ENCODE results near the gene HJURP. TPM values are rescaled to one million over a fixed set of nuclear protein-coding genes. Genes with fewer than 3 reads are reported as not detected.

Gene HJURP
- total and polyA plus RNA-seq, 9 of the 15 experiments (the other 6 are each of a cell fraction or from before 2014, with no cell fraction given): 13.8 to 102 (median 28.3) TPM

DNA sequence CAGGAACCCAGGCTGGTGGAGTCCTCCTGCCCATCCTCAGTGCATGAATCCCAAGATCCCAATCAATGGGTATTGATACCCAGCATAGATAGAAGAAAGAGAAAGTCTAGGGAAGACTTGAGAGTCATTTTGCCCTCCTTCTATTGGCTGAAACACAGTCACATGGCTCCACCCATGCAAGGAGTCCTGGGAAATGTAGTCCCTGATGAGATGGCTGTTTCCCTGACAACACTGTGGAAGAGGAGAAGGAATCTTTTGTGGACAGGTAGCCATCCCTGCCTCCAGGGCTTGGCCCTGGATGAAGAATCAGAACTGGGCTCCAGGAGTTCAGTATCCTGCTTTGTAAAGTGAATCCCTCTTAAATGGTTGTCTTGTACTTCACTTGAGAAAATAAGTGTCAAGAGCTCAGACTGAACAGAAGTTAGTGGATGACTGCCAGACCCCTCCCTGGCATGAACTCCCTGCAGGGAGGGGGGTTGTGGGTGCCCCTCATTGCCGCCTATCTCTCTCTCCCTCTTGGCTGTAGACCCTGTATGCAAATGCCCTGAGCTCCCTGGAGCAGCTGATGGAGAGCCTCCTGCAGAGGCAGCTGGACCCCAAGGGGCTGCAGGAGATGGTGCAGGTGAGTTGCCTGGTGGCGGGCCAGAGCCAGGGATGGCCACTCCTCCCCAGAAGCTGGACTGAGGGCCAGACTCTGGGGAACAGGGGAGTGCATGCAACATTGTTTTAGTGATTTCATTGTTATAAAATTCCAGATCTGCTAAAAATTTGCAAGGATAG lies 40.1 kb downstream of the HJURP start (continued):
- TF ChIP-seq, protein P1, sequence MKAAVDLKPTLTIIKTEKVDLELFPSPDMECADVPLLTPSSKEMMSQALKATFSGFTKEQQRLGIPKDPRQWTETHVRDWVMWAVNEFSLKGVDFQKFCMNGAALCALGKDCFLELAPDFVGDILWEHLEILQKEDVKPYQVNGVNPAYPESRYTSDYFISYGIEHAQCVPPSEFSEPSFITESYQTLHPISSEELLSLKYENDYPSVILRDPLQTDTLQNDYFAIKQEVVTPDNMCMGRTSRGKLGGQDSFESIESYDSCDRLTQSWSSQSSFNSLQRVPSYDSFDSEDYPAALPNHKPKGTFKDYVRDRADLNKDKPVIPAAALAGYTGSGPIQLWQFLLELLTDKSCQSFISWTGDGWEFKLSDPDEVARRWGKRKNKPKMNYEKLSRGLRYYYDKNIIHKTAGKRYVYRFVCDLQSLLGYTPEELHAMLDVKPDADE (conservative IDR thresholded peaks at IDR 0.05; ENCODE audit: control insufficient read depth, low read depth, low read length): no peak
- TF ChIP-seq BRD4 (IDR thresholded peaks at IDR 0.05) (no peak), HDAC6 (IDR thresholded peaks at IDR 0.05; ENCODE audit: low read depth, low read length) (no peak), NCOA6 (IDR thresholded peaks at IDR 0.05) (no peak), NR4A1 (CRISPR knock-in tag; IDR thresholded peaks at IDR 0.05) (no peak), NR4A1 (tag; IDR thresholded peaks at IDR 0.05) (no peak), GABPB1 (CRISPR knock-in tag; IDR thresholded peaks at IDR 0.05) (no peak), HNRNPUL1 (IDR thresholded peaks at IDR 0.05; ENCODE audit: low read length) (no peak), KLF13 (tag; IDR thresholded peaks at IDR 0.05; ENCODE audit: borderline replicate concordance, low read depth) (no peak), CHD4 (IDR thresholded peaks at IDR 0.05; ENCODE audit: insufficient read depth, insufficient replicate concordance, low read depth, low read length, poor library complexity, severe bottlenecking) (no peak)
- TF ChIP-seq, protein P2, sequence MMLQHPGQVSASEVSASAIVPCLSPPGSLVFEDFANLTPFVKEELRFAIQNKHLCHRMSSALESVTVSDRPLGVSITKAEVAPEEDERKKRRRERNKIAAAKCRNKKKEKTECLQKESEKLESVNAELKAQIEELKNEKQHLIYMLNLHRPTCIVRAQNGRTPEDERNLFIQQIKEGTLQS (IDR thresholded peaks at IDR 0.05): no peak
- TF ChIP-seq, protein P2 (CRISPR knock-in tag; conservative IDR thresholded peaks at IDR 0.05): no peak
- TF ChIP-seq, protein P3, sequence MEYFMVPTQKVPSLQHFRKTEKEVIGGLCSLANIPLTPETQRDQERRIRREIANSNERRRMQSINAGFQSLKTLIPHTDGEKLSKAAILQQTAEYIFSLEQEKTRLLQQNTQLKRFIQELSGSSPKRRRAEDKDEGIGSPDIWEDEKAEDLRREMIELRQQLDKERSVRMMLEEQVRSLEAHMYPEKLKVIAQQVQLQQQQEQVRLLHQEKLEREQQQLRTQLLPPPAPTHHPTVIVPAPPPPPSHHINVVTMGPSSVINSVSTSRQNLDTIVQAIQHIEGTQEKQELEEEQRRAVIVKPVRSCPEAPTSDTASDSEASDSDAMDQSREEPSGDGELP (CRISPR knock-in tag; IDR thresholded peaks at IDR 0.05; ENCODE audit: borderline replicate concordance): no peak
- TF ChIP-seq, protein P4, sequence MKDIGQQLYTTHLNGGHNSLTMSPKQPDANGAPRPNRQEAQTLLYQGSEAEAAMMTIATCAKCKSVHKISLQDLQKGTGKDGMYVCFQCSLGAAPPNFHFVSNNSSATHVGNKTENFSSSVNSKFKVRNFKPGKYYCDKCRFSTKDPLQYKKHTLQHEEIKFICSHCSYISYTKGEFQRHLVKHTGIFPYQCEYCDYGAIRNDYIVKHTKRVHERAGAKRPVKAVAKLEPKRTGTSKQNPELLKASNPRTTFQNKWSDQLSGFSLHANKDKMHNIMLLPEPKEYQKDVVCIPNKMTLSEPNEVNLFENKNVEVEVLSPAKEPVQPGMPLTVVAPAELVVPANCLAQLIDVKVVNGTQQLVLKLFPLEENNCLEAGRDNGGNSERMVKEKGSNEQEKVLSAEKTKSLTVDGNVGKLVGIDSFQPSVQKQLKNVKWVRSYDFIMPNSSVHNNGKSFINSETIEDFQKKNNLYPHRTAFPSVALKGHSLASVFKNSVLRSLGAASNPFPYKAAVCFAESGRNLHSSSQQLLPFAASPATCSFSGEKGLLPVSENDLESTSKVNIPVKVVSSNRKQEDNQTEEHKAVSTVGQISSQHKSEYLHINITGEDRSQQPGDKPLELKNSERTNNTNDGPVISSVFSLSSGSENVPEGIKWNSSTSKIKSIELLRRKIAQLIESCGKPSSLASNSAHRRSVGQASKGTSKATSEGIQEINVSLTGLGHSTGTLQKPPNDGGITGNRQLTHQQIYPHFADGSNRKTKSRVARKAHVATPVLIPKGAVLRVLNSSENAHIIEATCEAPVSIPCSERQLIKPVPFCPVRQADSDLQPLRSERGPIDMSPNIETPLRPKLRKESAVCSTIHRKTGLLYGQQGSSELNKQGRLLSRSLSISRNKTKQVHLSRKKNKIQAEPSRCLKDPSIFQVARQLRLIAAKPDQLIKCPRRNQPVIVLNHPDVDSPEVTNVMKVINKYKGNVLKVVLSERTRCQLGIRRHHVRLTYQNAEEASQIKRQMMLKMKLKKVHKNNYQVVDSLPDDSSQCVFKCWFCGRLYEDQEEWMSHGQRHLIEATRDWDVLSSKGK (CRISPR knock-in tag; IDR thresholded peaks at IDR 0.05): no peak
- TF ChIP-seq, protein P5, sequence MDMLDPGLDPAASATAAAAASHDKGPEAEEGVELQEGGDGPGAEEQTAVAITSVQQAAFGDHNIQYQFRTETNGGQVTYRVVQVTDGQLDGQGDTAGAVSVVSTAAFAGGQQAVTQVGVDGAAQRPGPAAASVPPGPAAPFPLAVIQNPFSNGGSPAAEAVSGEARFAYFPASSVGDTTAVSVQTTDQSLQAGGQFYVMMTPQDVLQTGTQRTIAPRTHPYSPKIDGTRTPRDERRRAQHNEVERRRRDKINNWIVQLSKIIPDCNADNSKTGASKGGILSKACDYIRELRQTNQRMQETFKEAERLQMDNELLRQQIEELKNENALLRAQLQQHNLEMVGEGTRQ (CRISPR knock-in tag; IDR thresholded peaks at IDR 0.05): peak; percentile 90

Measured in K562 (cell line).